ENCODE results near the gene GPM6B.

The GPM6B gene

GRCh38 chrX:13752646-13753045 is 64.2 kb downstream of the GPM6B start:
- H3K36me3 ChIP-seq (ENCODE audit: control insufficient read depth, insufficient read depth, low read length) = peaks cover 49% of the 10 kb centered on the region
- H3K27ac ChIP-seq (ENCODE audit: low read depth, low read length, severe bottlenecking) = no peak overlapping the region
- H3K4me1 ChIP-seq (ENCODE audit: control insufficient read depth, insufficient read depth, low read length, poor library complexity, severe bottlenecking) = no peaks in the 10 kb centered on the region
- WGBS, 2 experiments (ENCODE audit: insufficient coverage in 2 of 2) = 86% methylated on average over 2 of the region's 3 CpGs; no CpG with 5 or more reads in 1 of the 2 experiments
- no peak overlapping the region for H3K4me3 ChIP-seq (ENCODE audit: extremely low read depth, insufficient read depth, low read length, poor library complexity, severe bottlenecking)
- no peaks in the 10 kb centered on the region for H3K9me3 ChIP-seq (ENCODE audit: control insufficient read depth, low read length)

- H3K9me3 ChIP-seq (ENCODE audit: control insufficient read depth, low read length) = no peaks in the 10 kb centered on the region
- 100% methylated on average over 1 of the region's 3 CpGs for WGBS, 2 experiments (ENCODE audit: insufficient coverage in 2 of 2)
- H3K27ac ChIP-seq (ENCODE audit: low read depth, low read length, severe bottlenecking) = no peak overlapping the region
- no peak overlapping the region for H3K4me3 ChIP-seq (ENCODE audit: extremely low read depth, insufficient read depth, low read length, poor library complexity, severe bottlenecking)
- no peaks in the 10 kb centered on the region for H3K4me1 ChIP-seq (ENCODE audit: control insufficient read depth, insufficient read depth, low read length, poor library complexity, severe bottlenecking)
- H3K36me3 ChIP-seq (ENCODE audit: control insufficient read depth, insufficient read depth, low read length) = peaks cover 50% of the 10 kb centered on the region
These were observed 64.8 kb downstream of the GPM6B start for GRCh38 chrX:13752141-13752540.

GRCh38 chrX:13750812-13751211 is 66.1 kb downstream of the GPM6B start:
- no peak overlapping the region for H3K27ac ChIP-seq (ENCODE audit: low read depth, low read length, severe bottlenecking)
- H3K4me3 ChIP-seq (ENCODE audit: extremely low read depth, insufficient read depth, low read length, poor library complexity, severe bottlenecking) = no peak overlapping the region
- no peaks in the 10 kb centered on the region for H3K9me3 ChIP-seq (ENCODE audit: control insufficient read depth, low read length)
- peaks cover 38% of the 10 kb centered on the region for H3K36me3 ChIP-seq (ENCODE audit: control insufficient read depth, insufficient read depth, low read length)
- no peaks in the 10 kb centered on the region for H3K4me1 ChIP-seq (ENCODE audit: control insufficient read depth, insufficient read depth, low read length, poor library complexity, severe bottlenecking)

GRCh38 chrX:13750204-13750603 is 66.7 kb downstream of the GPM6B start:
- H3K27ac ChIP-seq (ENCODE audit: low read depth, low read length, severe bottlenecking) = no peak overlapping the region
- H3K4me3 ChIP-seq (ENCODE audit: extremely low read depth, insufficient read depth, low read length, poor library complexity, severe bottlenecking) = no peak overlapping the region
- no peaks in the 10 kb centered on the region for H3K9me3 ChIP-seq (ENCODE audit: control insufficient read depth, low read length)
- H3K4me1 ChIP-seq (ENCODE audit: control insufficient read depth, insufficient read depth, low read length, poor library complexity, severe bottlenecking) = no peaks in the 10 kb centered on the region
- peaks cover 38% of the 10 kb centered on the region for H3K36me3 ChIP-seq (ENCODE audit: control insufficient read depth, insufficient read depth, low read length)

- Histone ChIP-seq H3K36me3 (ENCODE audit: control insufficient read depth, insufficient read depth, low read length) (peaks cover 42% of the 10 kb centered on the region), H3K4me1 (ENCODE audit: control insufficient read depth, insufficient read depth, low read length, poor library complexity, severe bottlenecking) (no peaks in the 10 kb centered on the region), H3K4me3 (ENCODE audit: extremely low read depth, insufficient read depth, low read length, poor library complexity, severe bottlenecking) (no peak overlapping the region), H3K9me3 (ENCODE audit: control insufficient read depth, low read length) (no peaks in the 10 kb centered on the region), H3K27ac (ENCODE audit: low read depth, low read length, severe bottlenecking) (no peak overlapping the region)
- WGBS, 2 experiments (ENCODE audit: insufficient coverage in 2 of 2) = no CpG with 5 or more reads among the region's 3 CpGs
These were observed 68.4 kb downstream of the GPM6B start for GRCh38 chrX:13748486-13748885.

GRCh38 chrX:13747836-13748235 is 69.1 kb downstream of the GPM6B start:
- Histone ChIP-seq H3K36me3 (ENCODE audit: control insufficient read depth, insufficient read depth, low read length) (peaks cover 41% of the 10 kb centered on the region), H3K4me3 (ENCODE audit: extremely low read depth, insufficient read depth, low read length, poor library complexity, severe bottlenecking) (no peak overlapping the region), H3K27ac (ENCODE audit: low read depth, low read length, severe bottlenecking) (no peak overlapping the region), H3K9me3 (ENCODE audit: control insufficient read depth, low read length) (no peaks in the 10 kb centered on the region), H3K4me1 (ENCODE audit: control insufficient read depth, insufficient read depth, low read length, poor library complexity, severe bottlenecking) (no peaks in the 10 kb centered on the region)
- WGBS, 2 experiments (ENCODE audit: insufficient coverage in 2 of 2) = no CpG with 5 or more reads among the region's 2 CpGs

GRCh38 chrX:13742397-13743176 is 74.3 kb downstream of the GPM6B start:
- Histone ChIP-seq H3K4me3 (ENCODE audit: extremely low read depth, insufficient read depth, low read length, poor library complexity, severe bottlenecking) (no peak overlapping the region), H3K27ac (ENCODE audit: low read depth, low read length, severe bottlenecking) (no peak overlapping the region), H3K9me3 (ENCODE audit: control insufficient read depth, low read length) (no peaks in the 10 kb centered on the region), H3K36me3 (ENCODE audit: control insufficient read depth, insufficient read depth, low read length) (peaks cover 38% of the 10 kb centered on the region), H3K4me1 (ENCODE audit: control insufficient read depth, insufficient read depth, low read length, poor library complexity, severe bottlenecking) (no peaks in the 10 kb centered on the region)
- WGBS, 2 experiments (ENCODE audit: insufficient coverage in 2 of 2) = 77 to 91% methylated on average over 4 of the region's 13 CpGs

- no peaks in the 10 kb centered on the region for H3K4me1 ChIP-seq (ENCODE audit: control insufficient read depth, insufficient read depth, low read length, poor library complexity, severe bottlenecking)
- no peak overlapping the region for H3K27ac ChIP-seq (ENCODE audit: low read depth, low read length, severe bottlenecking)
- no peak overlapping the region for H3K4me3 ChIP-seq (ENCODE audit: extremely low read depth, insufficient read depth, low read length, poor library complexity, severe bottlenecking)
- H3K9me3 ChIP-seq (ENCODE audit: control insufficient read depth, low read length) = no peaks in the 10 kb centered on the region
- WGBS, 2 experiments (ENCODE audit: insufficient coverage in 2 of 2) = 80 to 90% methylated on average over 1 to 5 of the region's 6 CpGs
- peaks cover 35% of the 10 kb centered on the region for H3K36me3 ChIP-seq (ENCODE audit: control insufficient read depth, insufficient read depth, low read length)
These were observed 75.2 kb downstream of the GPM6B start for GRCh38 chrX:13741695-13742094.

- peak within 1 kb of the TSS; percentile 61 for H3K4me3 ChIP-seq (ENCODE audit: extremely low read depth, insufficient read depth, low read length, poor library complexity, severe bottlenecking)
- H3K9me3 ChIP-seq (ENCODE audit: control insufficient read depth, low read length) = no peaks in the 10 kb centered on the region
- peak within 1 kb of the TSS; percentile 81 for H3K27ac ChIP-seq (ENCODE audit: low read depth, low read length, severe bottlenecking)
- 0 to 1% methylated on average over 20 to 23 of the region's 75 CpGs for WGBS, 2 experiments (ENCODE audit: insufficient coverage in 2 of 2)
- H3K36me3 ChIP-seq (ENCODE audit: control insufficient read depth, insufficient read depth, low read length) = peaks cover 12% of the 10 kb centered on the region
- H3K4me1 ChIP-seq (ENCODE audit: control insufficient read depth, insufficient read depth, low read length, poor library complexity, severe bottlenecking) = peaks cover 3% of the 10 kb centered on the region
These were observed 82.4 kb downstream of the GPM6B start, which contains the start of the genes OFD1 and TRAPPC2 for GRCh38 chrX:13734278-13735172. Gene OFD1, plus strand, starts transcription at chrX:13734748. Its CDS starts 324 bp downstream, at chrX:13735072. Gene TRAPPC2, minus strand, starts transcription at chrX:13734620. Its CDS starts 14,657 bp downstream, at chrX:13719963.

GRCh38 chrX:13733506-13733905 is 83.4 kb downstream of the GPM6B start:
- Histone ChIP-seq H3K27ac (ENCODE audit: low read depth, low read length, severe bottlenecking) (no peak overlapping the region), H3K4me3 (ENCODE audit: extremely low read depth, insufficient read depth, low read length, poor library complexity, severe bottlenecking) (peak overlapping the region; percentile 61)
- 30 to 60% methylated on average over 2 of the region's 4 CpGs for WGBS, 2 experiments (ENCODE audit: insufficient coverage in 2 of 2)

More at GRCh38 chrX:13733506-13733905, 83.4 kb downstream of the GPM6B start:
- H3K4me1 ChIP-seq (ENCODE audit: control insufficient read depth, insufficient read depth, low read length, poor library complexity, severe bottlenecking) = peaks cover 3% of the 10 kb centered on the region
- no peaks in the 10 kb centered on the region for H3K9me3 ChIP-seq (ENCODE audit: control insufficient read depth, low read length)
- H3K36me3 ChIP-seq (ENCODE audit: control insufficient read depth, insufficient read depth, low read length) = peaks cover 9% of the 10 kb centered on the region
